Measurements from ENCODE around the gene SYTL1.

The SYTL1 gene

DNA sequence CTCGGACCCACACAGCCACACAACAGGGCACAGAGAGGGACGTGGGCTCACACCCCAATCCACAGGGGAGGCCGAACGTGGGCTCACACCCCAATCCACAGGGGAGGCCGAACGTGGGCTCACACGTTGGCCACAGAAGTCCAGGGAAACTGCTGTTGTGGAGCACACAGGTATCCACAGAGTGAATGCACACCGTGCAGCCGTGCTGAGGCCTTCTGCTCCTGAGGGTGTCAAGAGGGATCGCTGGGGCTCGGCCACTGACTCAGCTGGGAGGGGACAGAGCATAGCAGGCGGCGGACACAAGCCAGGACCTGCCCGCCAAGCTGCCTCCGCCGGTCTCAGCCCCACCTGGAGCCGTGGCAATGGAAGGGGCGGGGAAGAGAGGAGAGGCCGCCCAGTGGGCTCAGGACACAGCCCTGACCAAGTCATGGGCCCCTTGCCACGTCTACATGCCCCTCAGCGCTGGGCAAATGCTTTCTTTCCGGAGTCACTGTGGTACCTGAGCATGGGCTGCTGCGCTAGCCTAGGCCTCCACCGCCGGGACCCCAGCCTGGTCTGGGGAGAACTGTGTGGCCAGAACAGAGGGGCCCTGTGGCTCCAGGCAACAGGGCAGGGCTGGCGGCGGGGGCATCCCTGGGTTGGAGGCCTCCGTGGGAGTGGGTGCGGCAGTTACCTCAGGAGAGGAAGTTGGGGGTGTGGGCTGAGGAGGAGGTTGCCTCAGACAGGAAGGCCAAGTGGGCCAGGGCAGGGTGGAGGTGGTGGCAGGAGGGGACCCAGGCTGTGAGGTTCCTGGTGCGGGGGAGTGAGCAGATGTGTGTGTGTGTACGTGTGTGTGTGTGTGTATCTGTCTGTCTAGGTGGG lies 1.2 kb downstream of the SYTL1 start:
- Histone ChIP-seq H3K4me1 (ENCODE audit: control insufficient read depth, insufficient read depth, low read length) (no peaks in the 10 kb centered on the region), H3K4me3 (ENCODE audit: low read length) (peak overlapping the region; percentile 70), H3K9ac (ENCODE audit: low read length) (peak overlapping the region; percentile 43), H3K27me3 (ENCODE audit: control insufficient read depth, insufficient read depth, low read length) (no peaks in the 10 kb centered on the region), H3K27ac (ENCODE audit: low read depth, low read length) (no peak overlapping the region), H3K36me3 (ENCODE audit: control insufficient read depth, insufficient read depth, low read length) (no peaks in the 10 kb centered on the region)

GRCh38 chr1:27343639-27344025 lies 1.8 kb downstream of the SYTL1 start:
- H3K4me1 ChIP-seq (ENCODE audit: control insufficient read depth, insufficient read depth, low read length), result no peaks in the 10 kb centered on the region
- no peak overlapping the region for H3K9ac ChIP-seq (ENCODE audit: low read length)
- H3K27ac ChIP-seq (ENCODE audit: low read depth, low read length), result no peak overlapping the region
- no peaks in the 10 kb centered on the region for H3K27me3 ChIP-seq (ENCODE audit: control insufficient read depth, insufficient read depth, low read length)
- H3K36me3 ChIP-seq (ENCODE audit: control insufficient read depth, insufficient read depth, low read length), result no peaks in the 10 kb centered on the region
- peak overlapping the region; percentile 6 for H3K4me3 ChIP-seq (ENCODE audit: low read length)

GRCh38 chr1:27345272-27345671 lies 3.5 kb downstream of the SYTL1 start:
- Histone ChIP-seq H3K36me3 (ENCODE audit: control insufficient read depth, insufficient read depth, low read length) (no peaks in the 10 kb centered on the region), H3K27me3 (ENCODE audit: control insufficient read depth, insufficient read depth, low read length) (no peaks in the 10 kb centered on the region), H3K9ac (ENCODE audit: low read length) (no peak overlapping the region), H3K4me3 (ENCODE audit: low read length) (no peak overlapping the region), H3K27ac (ENCODE audit: low read depth, low read length) (no peak overlapping the region), H3K4me1 (ENCODE audit: control insufficient read depth, insufficient read depth, low read length) (peaks cover 3% of the 10 kb centered on the region)

DNA sequence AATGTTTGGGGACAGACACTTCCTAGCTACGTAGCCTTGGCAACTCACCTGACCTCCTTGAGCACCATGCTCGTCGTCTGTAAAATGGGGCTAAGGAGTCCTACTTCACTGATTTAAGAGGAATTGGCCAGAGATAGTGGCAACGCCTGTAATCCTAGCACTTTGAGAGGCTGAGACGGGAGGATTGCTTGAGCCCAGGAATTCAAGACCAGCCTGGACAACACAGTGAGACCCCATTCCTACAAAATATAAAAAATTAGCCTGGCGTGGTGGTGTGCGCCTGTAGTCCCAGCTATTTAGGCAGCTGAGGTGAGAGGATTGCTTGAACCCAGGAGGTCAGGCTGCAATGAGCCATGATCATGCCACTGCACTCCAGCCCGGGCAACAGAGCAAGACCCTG lies 4.5 kb downstream of the SYTL1 start:
- H3K9ac ChIP-seq (ENCODE audit: low read length), result no peak overlapping the region
- peaks cover 7% of the 10 kb centered on the region for H3K4me1 ChIP-seq (ENCODE audit: control insufficient read depth, insufficient read depth, low read length)
- no peak overlapping the region for H3K27ac ChIP-seq (ENCODE audit: low read depth, low read length)
- H3K4me3 ChIP-seq (ENCODE audit: low read length), result no peak overlapping the region
- H3K27me3 ChIP-seq (ENCODE audit: control insufficient read depth, insufficient read depth, low read length), result no peaks in the 10 kb centered on the region
- H3K36me3 ChIP-seq (ENCODE audit: control insufficient read depth, insufficient read depth, low read length), result no peaks in the 10 kb centered on the region

- H3K27ac ChIP-seq (ENCODE audit: low read depth, low read length), result no peak overlapping the region
- no peaks in the 10 kb centered on the region for H3K36me3 ChIP-seq (ENCODE audit: control insufficient read depth, insufficient read depth, low read length)
- peaks cover 7% of the 10 kb centered on the region for H3K4me1 ChIP-seq (ENCODE audit: control insufficient read depth, insufficient read depth, low read length)
- H3K27me3 ChIP-seq (ENCODE audit: control insufficient read depth, insufficient read depth, low read length), result no peaks in the 10 kb centered on the region
- no peak overlapping the region for H3K4me3 ChIP-seq (ENCODE audit: low read length)
- H3K9ac ChIP-seq (ENCODE audit: low read length), result no peak overlapping the region
Observed at GRCh38 chr1:27346991-27347624, 5.3 kb downstream of the SYTL1 start.

DNA sequence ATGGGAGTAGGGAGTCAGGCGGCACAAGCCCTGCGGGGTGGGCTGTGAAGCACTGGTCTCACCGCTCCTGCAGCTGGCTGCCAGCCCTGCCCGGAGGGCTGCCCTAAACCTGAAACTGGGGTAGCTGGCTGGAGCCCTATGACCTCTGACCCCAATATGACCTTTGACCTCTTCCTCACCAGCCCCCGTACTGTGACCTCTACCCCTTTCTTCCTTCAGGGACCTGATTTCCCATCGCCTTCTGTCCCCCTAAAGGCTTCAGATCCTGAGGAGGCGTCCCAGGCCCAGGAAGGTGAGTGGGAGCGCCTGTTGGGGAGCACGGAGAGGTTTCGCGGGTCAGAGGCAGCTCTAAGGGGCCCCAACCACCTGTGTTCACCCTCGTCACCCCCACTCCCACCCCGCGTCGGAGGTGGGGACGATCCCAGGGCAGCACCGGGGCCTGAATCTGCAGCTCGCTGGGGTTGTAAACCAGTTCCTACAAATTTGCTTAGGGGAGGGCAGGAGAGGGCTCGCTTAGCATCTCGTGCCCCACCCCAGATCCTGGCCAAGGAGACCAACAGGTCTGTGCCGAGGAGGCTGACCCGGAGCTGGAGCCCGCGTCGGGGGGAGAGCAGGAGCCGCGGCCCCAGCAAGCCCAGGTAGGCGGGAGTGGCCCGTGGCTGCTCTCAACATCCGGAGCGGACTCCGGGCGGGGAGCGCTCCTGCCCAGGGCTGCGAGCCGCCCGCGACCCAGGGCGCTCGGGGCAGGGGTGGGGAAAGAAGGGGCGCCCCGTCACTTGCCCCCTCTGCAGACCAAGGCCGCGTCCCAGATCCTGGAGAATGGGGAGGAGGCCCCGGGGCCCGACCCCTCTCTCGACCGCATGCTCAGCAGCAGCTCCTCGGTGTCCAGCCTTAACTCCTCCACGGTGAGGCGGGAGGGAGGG lies 7.3 kb downstream of the SYTL1 start:
- H3K4me3 ChIP-seq (ENCODE audit: low read length), result peak overlapping the region; percentile 54
- no peak overlapping the region for H3K27ac ChIP-seq (ENCODE audit: low read depth, low read length)
- peaks cover 7% of the 10 kb centered on the region for H3K4me1 ChIP-seq (ENCODE audit: control insufficient read depth, insufficient read depth, low read length)
- no peaks in the 10 kb centered on the region for H3K27me3 ChIP-seq (ENCODE audit: control insufficient read depth, insufficient read depth, low read length)
- H3K36me3 ChIP-seq (ENCODE audit: control insufficient read depth, insufficient read depth, low read length), result no peaks in the 10 kb centered on the region
- no peak overlapping the region for H3K9ac ChIP-seq (ENCODE audit: low read length)

DNA sequence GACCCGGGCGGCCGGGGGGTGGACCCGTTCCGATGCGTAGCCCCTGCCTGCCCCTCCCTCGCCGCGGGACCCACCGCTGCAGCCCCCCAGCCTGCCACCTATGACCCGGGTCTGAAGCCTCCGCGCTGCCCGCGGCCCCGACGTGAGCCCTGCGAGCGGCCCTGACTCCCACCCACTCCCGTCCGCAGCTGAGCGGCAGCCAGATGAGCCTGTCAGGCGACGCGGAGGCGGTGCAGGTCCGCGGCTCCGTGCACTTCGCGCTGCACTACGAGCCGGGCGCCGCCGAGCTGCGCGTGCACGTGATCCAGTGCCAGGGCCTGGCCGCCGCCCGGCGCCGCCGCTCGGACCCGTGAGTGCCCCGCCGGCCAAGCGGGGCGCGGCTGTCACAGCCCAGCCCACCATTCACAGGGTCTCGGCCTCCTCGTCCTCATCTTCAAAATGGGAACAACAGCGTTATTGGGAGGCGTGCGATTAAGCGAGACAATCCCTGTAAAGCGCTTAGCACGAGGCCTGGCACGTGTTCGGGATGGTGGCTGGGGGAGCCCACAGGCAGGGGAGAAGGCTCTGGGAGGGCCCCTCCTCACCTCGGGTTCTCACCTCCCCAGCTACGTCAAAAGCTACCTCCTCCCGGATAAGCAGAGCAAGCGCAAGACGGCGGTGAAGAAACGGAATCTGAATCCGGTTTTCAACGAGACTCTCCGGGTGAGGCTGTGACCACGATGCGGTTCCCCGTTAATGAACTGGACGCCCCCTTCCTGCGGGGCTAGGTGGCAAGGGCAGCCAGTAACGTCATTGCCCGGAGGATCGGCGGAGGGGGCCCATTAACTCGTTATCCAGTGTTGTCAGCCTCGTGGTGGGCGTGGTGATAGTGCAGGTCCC lies 8.2 kb downstream of the SYTL1 start:
- Histone ChIP-seq H3K27me3 (ENCODE audit: control insufficient read depth, insufficient read depth, low read length) (no peaks in the 10 kb centered on the region), H3K27ac (ENCODE audit: low read depth, low read length) (no peak overlapping the region), H3K9ac (ENCODE audit: low read length) (no peak overlapping the region), H3K4me1 (ENCODE audit: control insufficient read depth, insufficient read depth, low read length) (peaks cover 7% of the 10 kb centered on the region), H3K36me3 (ENCODE audit: control insufficient read depth, insufficient read depth, low read length) (no peaks in the 10 kb centered on the region), H3K4me3 (ENCODE audit: low read length) (peak overlapping the region; percentile 54)

DNA sequence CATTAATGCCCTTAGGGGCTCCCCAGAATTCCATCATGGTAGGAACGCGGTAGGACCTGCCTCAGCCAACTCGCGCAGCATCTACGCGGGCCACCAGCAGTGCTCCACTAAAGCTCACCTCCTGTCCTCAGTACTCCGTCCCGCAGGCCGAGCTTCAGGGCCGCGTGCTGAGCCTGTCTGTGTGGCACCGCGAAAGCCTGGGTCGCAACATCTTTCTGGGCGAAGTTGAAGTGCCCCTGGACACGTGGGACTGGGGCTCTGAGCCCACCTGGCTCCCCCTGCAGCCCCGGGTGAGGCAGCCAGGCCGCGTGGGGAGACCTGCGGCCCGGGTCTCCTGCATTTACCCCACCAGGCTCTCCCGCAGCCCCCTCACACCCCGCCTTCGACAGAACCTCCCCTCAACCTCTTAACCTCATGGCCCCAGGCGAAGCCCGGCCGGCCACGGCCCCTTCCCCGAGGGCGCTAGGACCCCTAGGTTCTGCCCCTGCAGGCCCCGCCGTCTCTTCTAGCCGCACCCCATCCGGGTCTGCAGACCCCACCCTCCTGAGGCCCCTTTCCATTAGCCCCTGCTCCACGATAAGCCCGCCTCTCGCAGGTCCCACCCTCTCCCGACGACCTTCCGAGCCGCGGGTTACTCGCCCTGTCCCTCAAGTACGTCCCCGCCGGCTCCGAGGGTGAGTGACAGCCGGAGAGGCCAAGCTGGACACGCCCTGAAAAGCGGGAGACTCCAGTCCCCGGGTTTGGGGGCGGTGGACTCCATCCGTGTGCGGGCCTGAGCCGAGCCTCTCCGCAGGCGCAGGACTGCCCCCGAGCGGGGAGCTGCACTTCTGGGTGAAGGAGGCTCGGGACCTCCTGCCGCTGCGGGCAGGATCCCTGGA lies 9.1 kb downstream of the SYTL1 start:
- Histone ChIP-seq H3K27me3 (ENCODE audit: control insufficient read depth, insufficient read depth, low read length) (no peaks in the 10 kb centered on the region), H3K27ac (ENCODE audit: low read depth, low read length) (no peak overlapping the region), H3K4me3 (ENCODE audit: low read length) (peak overlapping the region; percentile 54), H3K36me3 (ENCODE audit: control insufficient read depth, insufficient read depth, low read length) (peaks cover 2% of the 10 kb centered on the region), H3K4me1 (ENCODE audit: control insufficient read depth, insufficient read depth, low read length) (peaks cover 7% of the 10 kb centered on the region), H3K9ac (ENCODE audit: low read length) (no peak overlapping the region)

GRCh38 chr1:27351541-27352107 lies 9.8 kb downstream of the SYTL1 start:
- Histone ChIP-seq H3K4me3 (ENCODE audit: low read length) (no peak overlapping the region), H3K36me3 (ENCODE audit: control insufficient read depth, insufficient read depth, low read length) (peaks cover 4% of the 10 kb centered on the region), H3K4me1 (ENCODE audit: control insufficient read depth, insufficient read depth, low read length) (peaks cover 7% of the 10 kb centered on the region), H3K27me3 (ENCODE audit: control insufficient read depth, insufficient read depth, low read length) (no peaks in the 10 kb centered on the region), H3K27ac (ENCODE audit: low read depth, low read length) (no peak overlapping the region), H3K9ac (ENCODE audit: low read length) (no peak overlapping the region)

DNA sequence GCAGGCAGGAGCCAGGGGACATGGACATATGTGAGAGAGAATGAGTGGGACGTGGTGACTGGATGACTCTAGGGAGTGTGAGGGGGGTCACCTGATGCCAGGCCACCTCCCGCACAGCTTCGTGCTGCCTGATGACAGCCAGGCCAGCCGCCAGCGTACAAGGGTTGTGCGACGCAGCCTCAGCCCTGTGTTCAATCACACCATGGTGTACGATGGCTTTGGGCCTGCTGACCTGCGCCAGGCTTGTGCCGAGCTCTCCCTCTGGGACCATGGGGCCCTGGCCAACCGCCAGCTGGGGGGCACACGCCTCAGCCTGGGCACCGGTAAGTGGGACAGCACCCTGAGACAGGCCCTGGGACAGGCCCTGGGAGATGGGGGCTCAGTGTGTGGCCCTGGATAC lies 11.3 kb downstream of the SYTL1 start:
- Histone ChIP-seq H3K4me3 (ENCODE audit: low read length) (no peak overlapping the region), H3K36me3 (ENCODE audit: control insufficient read depth, insufficient read depth, low read length) (peaks cover 6% of the 10 kb centered on the region), H3K27ac (ENCODE audit: low read depth, low read length) (no peak overlapping the region), H3K27me3 (ENCODE audit: control insufficient read depth, insufficient read depth, low read length) (no peaks in the 10 kb centered on the region), H3K9ac (ENCODE audit: low read length) (no peak overlapping the region), H3K4me1 (ENCODE audit: control insufficient read depth, insufficient read depth, low read length) (peaks cover 7% of the 10 kb centered on the region)

- peaks cover 6% of the 10 kb centered on the region for H3K36me3 ChIP-seq (ENCODE audit: control insufficient read depth, insufficient read depth, low read length)
- peaks cover 7% of the 10 kb centered on the region for H3K4me1 ChIP-seq (ENCODE audit: control insufficient read depth, insufficient read depth, low read length)
- no peaks in the 10 kb centered on the region for H3K27me3 ChIP-seq (ENCODE audit: control insufficient read depth, insufficient read depth, low read length)
- no peak overlapping the region for H3K4me3 ChIP-seq (ENCODE audit: low read length)
- H3K27ac ChIP-seq (ENCODE audit: low read depth, low read length), result no peak overlapping the region
- H3K9ac ChIP-seq (ENCODE audit: low read length), result no peak overlapping the region
Observed at GRCh38 chr1:27353629-27354028, 11.8 kb downstream of the SYTL1 start.
